ENCODE measurements around the gene TRAPPC3.

Gene TRAPPC3

DNA sequence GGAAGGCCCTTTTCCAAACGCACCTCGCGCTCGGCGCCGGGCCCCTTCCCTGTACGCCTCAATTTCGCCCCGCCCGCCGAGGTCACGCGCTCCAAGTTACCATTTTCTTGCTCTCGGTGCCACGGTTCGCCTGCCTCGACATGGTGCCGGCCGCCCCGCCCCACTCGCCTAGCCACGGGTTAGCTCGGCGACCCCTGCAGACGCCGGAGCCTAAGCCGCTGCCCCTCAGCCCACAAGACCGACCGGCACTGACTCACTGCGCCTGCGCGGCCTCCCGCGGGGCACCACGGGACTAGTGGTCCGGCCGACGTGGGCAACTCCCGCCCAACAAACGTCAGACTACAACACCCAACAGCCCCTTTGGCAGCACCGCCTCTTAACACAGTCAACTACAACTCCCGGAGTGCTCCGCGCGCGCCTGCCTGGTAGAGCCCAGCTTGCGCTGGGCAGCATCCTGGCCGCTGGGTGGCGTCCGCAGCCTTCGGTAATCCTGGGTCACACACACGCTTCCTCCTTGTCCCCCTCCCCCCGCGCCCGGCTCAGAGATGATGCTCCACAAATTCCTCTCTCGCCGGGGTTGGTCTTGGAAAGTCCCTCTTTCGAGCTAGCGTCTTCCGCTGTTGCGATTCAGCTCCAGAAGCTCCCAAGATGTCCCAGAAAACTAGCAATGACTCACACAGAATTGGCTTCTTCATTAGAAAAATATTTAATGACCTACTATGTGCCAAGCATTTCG, at the start of gene TRAPPC3:
TRAPPC3 (minus strand) TSS at position 250 of the 736 bp plus-strand sequence; CDS start at position 142, 108 bp downstream.
- TF ChIP-seq GATA3 (IDR thresholded peaks at IDR 0.05; ENCODE audit: low read depth, low read length) (no peak), GATA2 (IDR thresholded peaks at IDR 0.05; ENCODE audit: low read depth, low read length) (no peak)

DNA sequence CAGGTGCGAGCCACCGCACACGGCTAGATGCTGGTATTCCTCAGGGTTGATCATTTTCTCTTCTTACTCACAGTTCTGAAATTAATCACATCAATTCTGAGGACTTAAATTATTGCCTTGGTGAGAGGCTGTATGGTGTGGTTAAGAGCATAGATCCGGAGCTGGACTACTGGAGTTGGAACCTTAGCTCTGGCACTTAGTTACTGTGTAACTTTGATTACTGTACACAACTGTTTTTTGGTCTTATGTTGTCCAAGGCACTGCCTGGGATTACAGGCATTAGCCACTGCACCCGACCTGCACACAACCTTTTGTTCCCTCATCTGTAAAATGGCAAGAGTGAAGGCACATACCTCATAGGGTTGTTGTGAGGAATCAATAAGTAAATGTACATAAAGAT, 49.4 kb upstream of the TRAPPC3 start:
- TF ChIP-seq GATA2 (IDR thresholded peaks at IDR 0.05; ENCODE audit: low read depth, low read length) = no peak
- no peak for TF ChIP-seq GATA3 (IDR thresholded peaks at IDR 0.05; ENCODE audit: low read depth, low read length)

GRCh38 chr1:36187800-36188593, 38.7 kb upstream of the TRAPPC3 start:
- TF ChIP-seq GATA3 (IDR thresholded peaks at IDR 0.05; ENCODE audit: low read depth, low read length) (no peak), GATA2 (IDR thresholded peaks at IDR 0.05; ENCODE audit: low read depth, low read length) (no peak)

GRCh38 chr1:36183309-36183856, 34.1 kb upstream of the TRAPPC3 start:
- TF ChIP-seq GATA3 (IDR thresholded peaks at IDR 0.05; ENCODE audit: low read depth, low read length) (no peak), GATA2 (IDR thresholded peaks at IDR 0.05; ENCODE audit: low read depth, low read length) (no peak)

- TF ChIP-seq GATA3 (IDR thresholded peaks at IDR 0.05; ENCODE audit: low read depth, low read length) = no peak
- TF ChIP-seq GATA2 (IDR thresholded peaks at IDR 0.05; ENCODE audit: low read depth, low read length) = no peak
Measured at GRCh38 chr1:36182734-36183133, 33.4 kb upstream of the TRAPPC3 start.

GRCh38 chr1:36179220-36179600, 29.9 kb upstream of the TRAPPC3 start:
- no peak for TF ChIP-seq GATA2 (IDR thresholded peaks at IDR 0.05; ENCODE audit: low read depth, low read length)
- no peak for TF ChIP-seq GATA3 (IDR thresholded peaks at IDR 0.05; ENCODE audit: low read depth, low read length)

GRCh38 chr1:36178471-36179219, 29.4 kb upstream of the TRAPPC3 start:
- TF ChIP-seq GATA3 (IDR thresholded peaks at IDR 0.05; ENCODE audit: low read depth, low read length) (no peak), GATA2 (IDR thresholded peaks at IDR 0.05; ENCODE audit: low read depth, low read length) (no peak)

GRCh38 chr1:36177589-36178431, 28.5 kb upstream of the TRAPPC3 start:
- no peak for TF ChIP-seq GATA2 (IDR thresholded peaks at IDR 0.05; ENCODE audit: low read depth, low read length)
- no peak for TF ChIP-seq GATA3 (IDR thresholded peaks at IDR 0.05; ENCODE audit: low read depth, low read length)

- TF ChIP-seq GATA2 (IDR thresholded peaks at IDR 0.05; ENCODE audit: low read depth, low read length) = no peak
- no peak for TF ChIP-seq GATA3 (IDR thresholded peaks at IDR 0.05; ENCODE audit: low read depth, low read length)
Measured at GRCh38 chr1:36176106-36176949, 27.0 kb upstream of the TRAPPC3 start.

GRCh38 chr1:36175137-36176095, 26.1 kb upstream of the TRAPPC3 start:
- no peak for TF ChIP-seq GATA3 (IDR thresholded peaks at IDR 0.05; ENCODE audit: low read depth, low read length)
- no peak for TF ChIP-seq GATA2 (IDR thresholded peaks at IDR 0.05; ENCODE audit: low read depth, low read length)

DNA sequence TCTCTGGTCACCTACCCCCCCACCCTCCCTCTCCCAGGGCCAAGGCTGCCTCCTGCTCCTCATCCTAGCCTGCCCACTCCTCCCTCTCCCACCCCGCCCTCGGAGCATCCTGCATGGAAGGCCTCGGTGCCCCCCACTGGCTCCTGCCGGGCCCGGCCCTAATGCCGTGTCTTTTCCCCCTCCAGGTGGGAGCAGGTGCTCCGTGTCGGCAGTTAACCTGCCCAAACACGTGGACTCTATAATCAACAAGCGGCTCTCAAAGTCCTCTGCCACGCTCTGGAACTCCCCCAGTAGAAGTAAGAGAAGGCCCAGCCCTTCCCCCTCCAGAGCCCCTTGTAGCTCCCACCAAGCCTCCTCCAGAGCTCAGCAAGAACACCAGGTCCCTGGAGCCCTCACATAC, 25.4 kb upstream of the TRAPPC3 start:
- TF ChIP-seq GATA3 (IDR thresholded peaks at IDR 0.05; ENCODE audit: low read depth, low read length) (no peak), GATA2 (IDR thresholded peaks at IDR 0.05; ENCODE audit: low read depth, low read length) (no peak)
